CD14-positive monocyte (primary cell): ENCODE measurements around the gene HTR7. TPM values are rescaled to one million over a fixed set of nuclear protein-coding genes. Genes with fewer than 3 reads are reported as not detected.

Experiments used
- DNase-seq, 3 donors: peaks; one replicate each; pipeline ENCODE4 v3.0.0-alpha.2; 2011 to 2022
- H2AFZ ChIP-seq: 2 replicates; pipeline ENCODE4 v1.6.0; 2012; ENCODE audit warnings: mild to moderate bottlenecking, low read depth, low read length, inconsistent platforms; ENCODE audit not compliant: insufficient read depth, poor library complexity, severe bottlenecking
- H3K27ac ChIP-seq, 2 donors: 1 replicate in 1 of 2; 2 replicates in 1 of 2; pipeline ENCODE4 v1.5.1; 2012 to 2013; ENCODE audit warnings: low read length in 2 of 2, control low read depth in 1 of 2, inconsistent platforms in 1 of 2, low read depth in 1 of 2, mild to moderate bottlenecking in 1 of 2
- H3K27me3 ChIP-seq, 2 donors: one replicate each; pipeline versions ENCODE4 v1.6.0 to v1.6.1; 2011 to 2013; ENCODE audit warnings: low read length in 2 of 2; ENCODE audit not compliant: control insufficient read depth in 2 of 2, insufficient read depth in 2 of 2
- H3K36me3 ChIP-seq, 2 donors: replicated peaks in 1 of 2; 1 replicate in 1 of 2; 2 replicates in 1 of 2; pipeline versions ENCODE4 v1.5.1 to v1.6.1; 2012 to 2013; ENCODE audit warnings: low read length in 2 of 2, control low read depth in 1 of 2, inconsistent platforms in 1 of 2, mild to moderate bottlenecking in 1 of 2; ENCODE audit not compliant: insufficient read depth in 2 of 2, control insufficient read depth in 1 of 2
- H3K4me1 ChIP-seq, 2 donors: 1 replicate in 1 of 2; 2 replicates in 1 of 2; pipeline versions ENCODE4 v1.5.1 to v1.6.1; 2012 to 2013; ENCODE audit warnings: low read length in 2 of 2, control low read depth in 1 of 2, inconsistent platforms in 1 of 2, mild to moderate bottlenecking in 1 of 2, moderate library complexity in 1 of 2; ENCODE audit not compliant: insufficient read depth in 2 of 2, control insufficient read depth in 1 of 2
- H3K4me2 ChIP-seq: replicated peaks from 2 replicates; pipeline ENCODE3; 2012; ENCODE audit warnings: low read length, moderate library complexity, mild to moderate bottlenecking; ENCODE audit not compliant: poor library complexity, severe bottlenecking; ENCODE audit errors: extremely low read depth
- H3K4me3 ChIP-seq, 3 experiments: fragments of 200-600 bp in 1 of 3; sonication (generic) in 1 of 3; replicated peaks in 1 of 3; 1 replicate in 2 of 3; 2 replicates in 1 of 3; pipeline ENCODE4 v1.5.1; 2011 to 2013; ENCODE audit warnings: low read length in 3 of 3, mild to moderate bottlenecking in 3 of 3, control low read depth in 2 of 3, low read depth in 2 of 3, inconsistent platforms in 1 of 3, moderate library complexity in 1 of 3
- H3K79me2 ChIP-seq: 2 replicates; pipeline ENCODE4 v1.6.0; 2012; ENCODE audit warnings: mild to moderate bottlenecking, control low read depth, inconsistent platforms, low read length, moderate library complexity; ENCODE audit not compliant: insufficient read depth
- H3K9ac ChIP-seq: 2 replicates; pipeline ENCODE4 v1.6.0; 2017; ENCODE audit warnings: low read length, mild to moderate bottlenecking; ENCODE audit not compliant: insufficient read depth, poor library complexity, severe bottlenecking
- H3K9me3 ChIP-seq, 2 donors: replicated peaks in 1 of 2; 1 replicate in 1 of 2; 2 replicates in 1 of 2; pipeline versions ENCODE4 v1.5.1 to v1.6.1; 2012 to 2013; ENCODE audit warnings: low read length in 2 of 2, control low read depth in 1 of 2; ENCODE audit not compliant: control insufficient read depth in 1 of 2, insufficient read depth in 1 of 2
- H4K20me1 ChIP-seq: 2 replicates; pipeline ENCODE4 v1.6.0; 2012; ENCODE audit warnings: mild to moderate bottlenecking, low read length, control low read depth, moderate library complexity; ENCODE audit not compliant: insufficient read depth
- H3K27ac Mint-ChIP-seq, 7 donors: one replicate each; pipeline ENCODE4 v1.8.0; 2020; ENCODE audit warnings: mild to moderate bottlenecking in 7 of 7, mixed read lengths in 7 of 7, moderate library complexity in 6 of 7, inconsistent platforms in 2 of 7
- H3K27me3 Mint-ChIP-seq, 3 donors: one replicate each; pipeline ENCODE4 v1.8.0; 2021 to 2022; ENCODE audit warnings: low read depth in 3 of 3, mild to moderate bottlenecking in 3 of 3, mixed read lengths in 3 of 3, moderate library complexity in 3 of 3, inconsistent platforms in 1 of 3
- H3K36me3 Mint-ChIP-seq, 2 donors: one replicate each; pipeline ENCODE4 v1.8.0; 2020; ENCODE audit warnings: mixed read lengths in 2 of 2, inconsistent platforms in 1 of 2, mild to moderate bottlenecking in 1 of 2
- H3K4me1 Mint-ChIP-seq: one replicate; pipeline ENCODE4 v1.8.0; 2020; ENCODE audit warnings: mild to moderate bottlenecking, mixed read lengths
- H3K4me3 Mint-ChIP-seq, 2 donors: one replicate each; pipeline ENCODE4 v1.8.0; 2020; ENCODE audit warnings: mild to moderate bottlenecking in 2 of 2, mixed read lengths in 2 of 2, moderate library complexity in 1 of 2
- H3K9me3 Mint-ChIP-seq, 7 donors: one replicate each; pipeline ENCODE4 v1.8.0; 2020 to 2022; ENCODE audit warnings: mixed read lengths in 7 of 7, mild to moderate bottlenecking in 6 of 7, moderate library complexity in 6 of 7, inconsistent platforms in 2 of 7
- CTCF ChIP-seq: fragments of 200-600 bp; IDR thresholded peaks from one replicate; pipeline ENCODE4 v1.8.0; 2022; ENCODE audit warnings: antibody characterized with exemption, mild to moderate bottlenecking
- WGBS: methylation state at CpG from one replicate; pipeline ENCODE4 v1.1.5; 2013; ENCODE audit warnings: missing lambda C conversion rate; ENCODE audit not compliant: insufficient coverage; 5-methylcytosine and 5-hydroxymethylcytosine counted together
- intact Hi-C, 2 donors: fragments of 100-400 bp; cut with micrococcal nuclease; formaldehyde crosslinking; loops; one replicate each; pipeline versions ENCODE4 v1.15.0 to v1.15.1; 2023
- polyA plus RNA-seq, 3 donors: library from polyadenylated mRNA; depleted of rRNA in 1 of 3; unstranded in 2 of 3; stranded (reverse) in 1 of 3; fragments of 300-500 nt in 2 of 3; fragments of >200 nt in 1 of 3; fragmentation: Illumina TruSeq in 2 of 3; gene quantifications; 1 replicate in 2 of 3; 2 replicates in 1 of 3; pipeline ENCODE4 v1.2.3, GENCODE V29; 2012 to 2021

HTR7 gene
- polyA plus RNA-seq, 3 donors, result 0.95 to 1.6 (median 1.1) TPM

DNA sequence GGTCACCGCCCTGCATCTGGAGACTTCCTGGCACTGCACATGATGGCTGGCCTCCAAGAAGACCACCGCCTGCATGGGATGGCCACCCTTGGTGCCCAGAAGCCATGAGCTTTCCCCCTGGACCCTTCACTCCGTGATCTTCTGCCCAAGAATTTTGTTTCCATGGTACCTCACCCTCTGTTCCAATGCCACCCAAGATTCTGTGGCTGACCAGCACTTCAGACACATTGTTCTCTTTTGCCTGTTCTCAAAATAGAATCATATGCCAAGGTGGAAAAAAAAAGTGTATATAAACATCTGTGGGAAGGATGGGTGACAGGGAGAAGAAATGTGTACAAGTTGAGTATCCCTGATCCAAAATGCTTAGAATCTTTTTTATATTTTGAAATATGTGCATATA lies 12.1 kb downstream of the HTR7 start:
- TF ChIP-seq CTCF, result no peak
- Mint-ChIP-seq H3K36me3 (peaks cover 0 to 4% of the 10 kb centered on the region in 2 donors), H3K4me3 (no peak overlapping the region), H3K9me3 (peaks cover 10 to 14% (median 12%) of the 10 kb centered on the region in 7 donors), H3K27ac (no peak overlapping the region), H3K27me3 (peaks cover 1 to 4% (median 2%) of the 10 kb centered on the region in 3 donors), H3K4me1 (peaks cover 4% of the 10 kb centered on the region)
- H3K9me3 ChIP-seq, result peaks cover 7 to 11% of the 10 kb centered on the region in 2 donors
- no peak overlapping the region for H2AFZ ChIP-seq
- H3K79me2 ChIP-seq, result no peaks in the 10 kb centered on the region
- intact Hi-C loops, result no loop called here
- no peak for DNase-seq
- H3K9ac ChIP-seq, result no peak overlapping the region
- H3K4me2 ChIP-seq, result no peak overlapping the region
- no peak overlapping the region for H3K4me3 ChIP-seq
- no peak overlapping the region for H3K27ac ChIP-seq
- peaks cover 4 to 9% of the 10 kb centered on the region in 2 donors for H3K4me1 ChIP-seq
- 97% methylated on average over 3 of the region's 3 CpGs for WGBS
- H3K27me3 ChIP-seq, result no peaks in the 10 kb centered on the region
- H3K36me3 ChIP-seq, result no peaks in the 10 kb centered on the region
- H4K20me1 ChIP-seq, result no peaks in the 10 kb centered on the region

DNA sequence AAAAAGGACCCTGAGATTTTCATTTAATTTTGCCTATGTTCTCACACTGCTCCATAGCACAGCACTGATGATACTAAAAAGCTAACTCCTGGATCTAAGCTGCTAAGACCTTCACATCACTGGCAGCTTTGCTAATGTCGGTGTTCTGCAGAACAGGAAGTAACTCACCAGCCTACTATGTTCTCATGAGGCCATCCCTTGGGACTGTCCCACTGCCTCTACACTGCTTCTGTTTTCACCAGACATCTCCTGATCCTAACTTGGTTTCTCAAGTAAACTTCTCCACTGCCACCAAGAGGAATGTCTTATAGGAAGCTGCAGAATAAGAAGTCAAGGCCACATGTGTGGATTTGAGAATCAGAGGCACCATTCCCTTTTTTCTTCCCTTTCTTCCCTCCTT lies 15.1 kb downstream of the HTR7 start:
- no CpG with 5 or more reads among the region's 1 CpG for WGBS
- H3K36me3 Mint-ChIP-seq, result no peaks in the 10 kb centered on the region
- H3K4me1 ChIP-seq, result peaks cover 4 to 9% of the 10 kb centered on the region in 2 donors
- no peak overlapping the region for H3K4me3 ChIP-seq
- intact Hi-C loops, result loop anchor here in 1 of 2 donors (5.0 kb wide), 1 partner anchor 50 kb away; no protein-coding TSS in a partner anchor
- no peaks in the 10 kb centered on the region for H4K20me1 ChIP-seq
- H3K27ac Mint-ChIP-seq, result no peak overlapping the region
- DNase-seq, result no peak
- no peak overlapping the region for H3K27ac ChIP-seq
- H3K36me3 ChIP-seq, result no peaks in the 10 kb centered on the region
- peaks cover 1 to 6% (median 2%) of the 10 kb centered on the region in 3 donors for H3K27me3 Mint-ChIP-seq
- H3K4me2 ChIP-seq, result no peak overlapping the region
- no peak overlapping the region for H3K9ac ChIP-seq
- peaks cover 0 to 6% (median 3%) of the 10 kb centered on the region in 7 donors for H3K9me3 Mint-ChIP-seq
- H2AFZ ChIP-seq, result no peak overlapping the region
- TF ChIP-seq CTCF, result no peak
- H3K9me3 ChIP-seq, result no peaks in the 10 kb centered on the region
- no peak overlapping the region for H3K4me3 Mint-ChIP-seq
- H3K79me2 ChIP-seq, result no peaks in the 10 kb centered on the region
- H3K27me3 ChIP-seq, result no peaks in the 10 kb centered on the region
- H3K4me1 Mint-ChIP-seq, result peaks cover 4% of the 10 kb centered on the region
